GM12873 (cell line): ENCODE measurements around the gene PRKG1.

ENCODE experiments used
- CTCF ChIP-seq: IDR thresholded peaks from 2 replicates; pipeline ENCODE4 v1.5.1; 2012; ENCODE audit warnings: low read depth, mild to moderate bottlenecking, moderate library complexity, low read length, control low read depth; ENCODE audit not compliant: insufficient read depth; ENCODE audit errors: missing control alignments

PRKG1 gene

GRCh38 chr10:51244309-51244708 lies 170.0 kb downstream of the PRKG1 start:
- no peak for TF ChIP-seq CTCF

GRCh38 chr10:51244748-51245490 lies 170.6 kb downstream of the PRKG1 start:
- no peak for TF ChIP-seq CTCF

DNA sequence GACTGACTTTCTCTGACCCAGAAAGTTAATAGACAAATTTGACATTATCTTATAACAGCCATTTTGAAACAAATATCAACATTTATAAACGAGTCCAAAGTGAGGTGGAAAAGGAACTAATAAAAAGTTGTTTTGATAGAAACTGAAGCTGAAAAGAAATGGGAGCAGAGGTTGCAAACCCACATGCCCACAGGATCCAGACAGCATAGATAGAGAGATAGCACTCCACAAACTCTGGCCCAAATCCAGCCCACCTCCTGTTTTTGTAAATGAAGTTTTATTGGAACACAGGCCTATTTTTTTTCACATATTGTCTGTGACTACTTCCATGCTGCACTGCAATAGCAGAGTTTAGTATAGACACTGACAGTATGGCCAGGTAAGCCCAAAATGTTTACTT lies 171.9 kb downstream of the PRKG1 start:
- TF ChIP-seq CTCF = no peak

DNA sequence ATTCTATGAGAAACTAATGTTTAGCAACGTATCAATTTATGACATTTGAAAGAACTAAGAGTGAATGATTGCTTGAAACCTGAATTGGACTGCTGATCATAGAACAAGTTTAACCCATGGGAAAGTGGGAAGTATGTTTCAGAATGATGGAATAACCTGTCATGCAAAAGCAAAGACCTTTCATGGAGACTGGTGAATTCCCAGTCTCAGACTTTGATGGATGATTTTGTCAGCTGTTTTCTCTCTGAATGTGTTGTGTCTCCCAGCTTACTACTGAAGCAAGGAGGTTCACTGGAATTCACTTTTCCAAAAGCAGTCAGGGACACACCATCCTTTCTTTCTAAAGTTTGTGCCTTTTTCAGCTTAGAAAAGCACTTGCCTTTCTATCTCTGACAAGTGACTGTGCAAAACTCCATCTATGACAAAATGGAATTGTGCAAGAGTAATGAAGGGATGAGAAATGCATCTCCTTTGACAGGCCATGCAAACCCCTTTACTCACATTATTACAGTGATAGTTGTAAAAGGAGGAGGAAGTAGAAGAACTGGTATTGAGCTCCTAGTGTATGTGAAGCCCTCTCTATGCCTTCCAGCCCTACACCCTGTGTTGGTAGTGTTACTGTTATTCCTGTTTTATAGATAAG lies 176.1 kb downstream of the PRKG1 start:
- no peak for TF ChIP-seq CTCF

DNA sequence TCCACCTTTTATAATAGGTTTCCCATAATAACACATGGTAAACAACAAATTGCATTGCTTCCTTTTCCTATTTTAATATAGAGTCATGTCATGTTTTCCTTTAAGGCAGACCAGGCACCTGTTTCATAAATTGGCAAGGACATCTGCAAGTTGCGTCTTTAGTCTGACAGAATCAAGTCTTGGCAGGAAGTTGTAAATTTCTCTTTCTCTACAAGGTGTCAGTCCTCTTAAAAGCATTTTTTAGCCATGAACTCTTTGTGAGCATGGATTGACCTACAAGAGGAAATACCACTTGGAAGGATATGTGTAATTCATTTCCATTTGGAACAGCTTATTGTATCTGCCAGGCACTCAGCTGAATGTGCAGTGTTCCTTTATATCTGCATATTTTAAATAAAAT lies 176.8 kb downstream of the PRKG1 start:
- TF ChIP-seq CTCF = no peak

- TF ChIP-seq CTCF = no peak
Measured at GRCh38 chr10:51255381-51255780, 181.1 kb downstream of the PRKG1 start.

DNA sequence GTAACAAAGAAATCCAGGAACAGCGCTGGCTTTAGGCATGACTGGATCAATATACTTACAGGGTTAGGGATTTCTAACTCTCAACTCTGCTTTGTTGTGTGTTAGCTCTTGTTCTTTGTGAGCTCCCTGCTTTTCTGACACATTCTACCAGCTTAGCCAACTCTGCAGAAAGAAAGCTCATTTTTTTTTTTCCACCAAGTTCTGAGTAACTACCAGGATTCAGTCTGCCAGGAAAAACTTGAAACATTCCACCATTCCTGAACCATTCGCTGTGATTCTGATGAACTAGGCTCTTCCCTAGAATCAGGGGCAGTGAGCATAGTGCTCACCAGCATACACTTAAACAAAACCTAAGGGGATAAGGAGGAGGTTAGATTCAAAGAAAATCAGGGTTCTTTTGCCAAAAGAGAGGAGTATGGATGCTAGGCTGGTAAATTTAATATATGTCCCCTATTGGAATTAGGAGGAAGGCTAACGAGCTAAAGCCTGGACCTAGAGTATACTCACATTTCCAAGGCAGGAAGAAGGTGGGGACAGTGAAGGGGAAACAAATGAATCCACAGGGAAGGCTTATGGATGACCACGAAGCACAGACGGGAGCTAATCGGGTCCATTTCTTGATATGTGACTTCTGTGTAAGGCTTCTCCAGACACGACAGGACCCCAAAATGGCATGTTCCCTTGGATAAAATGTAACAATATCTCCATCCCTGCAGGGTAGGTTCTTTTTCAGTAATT lies 183.4 kb downstream of the PRKG1 start:
- no peak for TF ChIP-seq CTCF
